ENCODE measurements around the gene HRAS.

GRCh38 chr11:492427-493226 lies 42.7 kb downstream of the HRAS start:
- TF ChIP-seq CTCF (IDR thresholded peaks at IDR 0.05; ENCODE audit: low read depth, low read length, poor library complexity, severe bottlenecking) (no peak), EZH2phosphoT487 (IDR thresholded peaks at IDR 0.05; ENCODE audit: borderline replicate concordance, low read length) (no peak)

Data from DOHH2 (cell line).